ENCODE results near the gene SPRING1. TPM values are rescaled to one million over a fixed set of nuclear protein-coding genes. Genes with fewer than 3 reads are reported as not detected.

The SPRING1 gene, protein sequence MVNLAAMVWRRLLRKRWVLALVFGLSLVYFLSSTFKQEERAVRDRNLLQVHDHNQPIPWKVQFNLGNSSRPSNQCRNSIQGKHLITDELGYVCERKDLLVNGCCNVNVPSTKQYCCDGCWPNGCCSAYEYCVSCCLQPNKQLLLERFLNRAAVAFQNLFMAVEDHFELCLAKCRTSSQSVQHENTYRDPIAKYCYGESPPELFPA
- total RNA-seq (2014; rRNA removed; shearing (Covaris generic); ENCODE audit: low replicate concordance): 23.0 and 33.3 TPM in 2 replicates

GRCh38 chr12:116737774-116738657, at the start of gene SPRING1, which contains the start of gene RNFT2:
TSS of gene SPRING1 (minus strand) at chr12:116738069. CDS start at chr12:116737900, 169 bp downstream.
TSS of gene RNFT2 (plus strand) at chr12:116738315. CDS start at chr12:116740498, 2,183 bp downstream.
- Histone ChIP-seq H3K9me3 (ENCODE audit: low read length) (no peaks in the 10 kb centered on the region), H3K4me2 (ENCODE audit: low read depth, low read length, poor library complexity, severe bottlenecking) (peak within 1 kb of the TSS; percentile 84), H3K27ac (ENCODE audit: low read length) (peak within 1 kb of the TSS; percentile 36), H3K9ac (ENCODE audit: low read length) (peak within 1 kb of the TSS; percentile 78), H3K4me1 (ENCODE audit: low read length) (peaks cover 18% of the 10 kb centered on the region), H3K4me3 (ENCODE audit: low read length) (peak within 1 kb of the TSS; percentile 82), H3K36me3 (ENCODE audit: insufficient read depth, low read length) (peaks cover 8% of the 10 kb centered on the region; the same call in 1 of the 2 replicates), H3K79me2 (ENCODE audit: low read length) (peaks cover 55% of the 10 kb centered on the region), H2AFZ (ENCODE audit: low read length) (peak within 1 kb of the TSS; percentile 92), H3K27me3 (ENCODE audit: low read length) (no peaks in the 10 kb centered on the region), H4K20me1 (ENCODE audit: insufficient read depth, low read depth, low read length) (peaks cover 12% of the 10 kb centered on the region; the same call in 1 of the 2 replicates), H3K9me2 (replicated peaks; ENCODE audit: insufficient read depth, low read length) (no peaks in the 10 kb centered on the region)
- DNase-seq: peak; percentile 99

- no peaks in the 10 kb centered on the region for H3K9me3 ChIP-seq (ENCODE audit: low read length)
- no peaks in the 10 kb centered on the region for H3K36me3 ChIP-seq (ENCODE audit: insufficient read depth, low read length)
- H3K9me2 ChIP-seq (replicated peaks; ENCODE audit: insufficient read depth, low read length): no peaks in the 10 kb centered on the region
- no peak overlapping the region for H3K27ac ChIP-seq (ENCODE audit: low read length)
- no peaks in the 10 kb centered on the region for H4K20me1 ChIP-seq (ENCODE audit: insufficient read depth, low read depth, low read length)
- no peak overlapping the region for H3K4me2 ChIP-seq (ENCODE audit: low read depth, low read length, poor library complexity, severe bottlenecking)
- DNase-seq: peak; percentile 65
- H3K9ac ChIP-seq (ENCODE audit: low read length): no peak overlapping the region
- H3K4me3 ChIP-seq (ENCODE audit: low read length): no peak overlapping the region
- no peaks in the 10 kb centered on the region for H3K27me3 ChIP-seq (ENCODE audit: low read length)
- no peaks in the 10 kb centered on the region for H3K4me1 ChIP-seq (ENCODE audit: low read length)
- H3K79me2 ChIP-seq (ENCODE audit: low read length): no peaks in the 10 kb centered on the region
- no peak overlapping the region for H2AFZ ChIP-seq (ENCODE audit: low read length)
Measured at GRCh38 chr12:116784238-116784612, 46.4 kb upstream of the SPRING1 start.

DNA sequence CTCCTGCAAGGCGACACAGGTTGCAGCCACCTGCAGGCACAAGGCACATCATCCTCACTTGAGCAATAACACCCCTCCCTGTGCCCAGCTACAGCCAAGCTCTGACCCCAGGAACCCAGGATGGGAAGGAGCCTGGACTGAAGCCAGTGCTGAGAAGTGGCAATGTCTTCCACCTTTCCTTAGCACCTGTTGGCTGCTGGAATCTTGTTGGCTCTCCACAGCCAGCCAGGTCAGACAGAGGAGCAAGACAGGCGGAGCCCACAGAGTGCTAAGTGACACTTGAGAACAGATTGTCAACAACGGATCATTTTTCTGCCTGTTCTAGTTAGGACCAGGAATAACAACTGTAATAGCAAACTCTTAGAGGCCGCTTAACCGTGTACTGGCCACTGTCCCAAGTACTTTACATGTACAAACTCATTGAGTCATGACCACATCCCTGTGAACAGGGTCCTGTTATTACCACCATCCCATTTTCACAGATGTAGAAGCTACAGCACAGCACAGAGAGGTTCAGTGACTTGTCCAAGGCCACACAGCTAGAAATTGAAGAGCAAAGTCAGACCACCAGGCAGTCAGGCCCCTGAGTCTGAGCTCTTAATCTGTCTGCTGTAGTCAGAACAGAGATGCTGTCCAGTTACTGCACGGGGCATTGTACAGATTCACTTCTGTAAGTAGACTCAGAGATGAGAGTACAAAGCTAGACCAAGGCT, 45.8 kb upstream of the SPRING1 start:
- H3K79me2 ChIP-seq (ENCODE audit: low read length): no peaks in the 10 kb centered on the region
- H3K36me3 ChIP-seq (ENCODE audit: insufficient read depth, low read length): no peaks in the 10 kb centered on the region
- no peak overlapping the region for H3K27ac ChIP-seq (ENCODE audit: low read length)
- H4K20me1 ChIP-seq (ENCODE audit: insufficient read depth, low read depth, low read length): no peaks in the 10 kb centered on the region
- no peak overlapping the region for H3K4me2 ChIP-seq (ENCODE audit: low read depth, low read length, poor library complexity, severe bottlenecking)
- H3K9me3 ChIP-seq (ENCODE audit: low read length): no peaks in the 10 kb centered on the region
- no peak for DNase-seq
- H3K27me3 ChIP-seq (ENCODE audit: low read length): no peaks in the 10 kb centered on the region
- no peak overlapping the region for H3K9ac ChIP-seq (ENCODE audit: low read length)
- H3K4me3 ChIP-seq (ENCODE audit: low read length): no peak overlapping the region
- no peaks in the 10 kb centered on the region for H3K4me1 ChIP-seq (ENCODE audit: low read length)
- H3K9me2 ChIP-seq (replicated peaks; ENCODE audit: insufficient read depth, low read length): no peaks in the 10 kb centered on the region
- no peak overlapping the region for H2AFZ ChIP-seq (ENCODE audit: low read length)

DNA sequence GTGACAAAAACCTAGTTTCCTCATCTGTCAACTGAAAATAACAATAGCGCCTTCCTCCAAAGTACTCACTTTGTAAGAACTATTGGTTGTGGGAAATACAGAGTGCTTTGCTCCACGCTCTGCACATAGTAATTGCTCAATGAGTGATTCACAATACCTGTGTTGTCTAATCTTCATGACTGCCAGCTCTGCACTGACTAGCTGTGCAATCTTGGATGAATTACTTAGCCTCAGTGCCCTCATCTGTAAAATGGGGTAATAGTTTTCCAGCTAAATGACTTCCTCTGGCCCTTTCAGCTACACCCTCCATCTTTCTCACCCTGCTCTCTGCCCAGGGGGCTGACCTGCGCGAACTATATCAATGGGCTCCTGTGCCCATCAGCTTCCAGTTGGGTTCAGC, 43.1 kb upstream of the SPRING1 start:
- Histone ChIP-seq H3K4me1 (ENCODE audit: low read length) (no peaks in the 10 kb centered on the region), H3K9ac (ENCODE audit: low read length) (no peak overlapping the region), H3K9me3 (ENCODE audit: low read length) (no peaks in the 10 kb centered on the region), H3K4me2 (ENCODE audit: low read depth, low read length, poor library complexity, severe bottlenecking) (no peak overlapping the region), H3K4me3 (ENCODE audit: low read length) (no peak overlapping the region), H3K27ac (ENCODE audit: low read length) (no peak overlapping the region), H2AFZ (ENCODE audit: low read length) (no peak overlapping the region), H3K79me2 (ENCODE audit: low read length) (no peaks in the 10 kb centered on the region), H3K36me3 (ENCODE audit: insufficient read depth, low read length) (no peaks in the 10 kb centered on the region), H4K20me1 (ENCODE audit: insufficient read depth, low read depth, low read length) (no peaks in the 10 kb centered on the region), H3K9me2 (replicated peaks; ENCODE audit: insufficient read depth, low read length) (no peaks in the 10 kb centered on the region), H3K27me3 (ENCODE audit: low read length) (no peaks in the 10 kb centered on the region)
- no peak for DNase-seq

DNA sequence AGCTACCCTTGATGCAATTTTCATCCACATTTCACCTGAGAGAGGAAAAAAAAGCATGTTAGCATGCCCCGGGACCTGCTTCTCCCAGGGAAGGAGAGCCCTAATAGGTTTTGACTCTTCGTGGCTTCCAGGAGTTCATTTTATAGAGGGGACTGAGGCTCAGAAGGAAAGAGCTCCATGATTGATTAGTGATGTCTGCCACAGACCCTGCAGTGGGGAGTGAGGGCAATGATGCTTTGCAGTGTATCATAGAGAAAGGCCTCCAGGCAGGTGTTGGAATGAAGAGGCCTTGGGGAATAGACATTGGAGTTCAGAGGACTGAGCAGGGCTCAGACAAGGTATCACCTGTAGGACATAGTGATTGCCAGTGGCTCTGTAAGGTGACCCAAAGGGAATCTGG, 41.7 kb upstream of the SPRING1 start:
- Histone ChIP-seq H4K20me1 (ENCODE audit: insufficient read depth, low read depth, low read length) (no peaks in the 10 kb centered on the region), H3K9ac (ENCODE audit: low read length) (no peak overlapping the region), H3K27me3 (ENCODE audit: low read length) (no peaks in the 10 kb centered on the region), H3K9me3 (ENCODE audit: low read length) (no peaks in the 10 kb centered on the region), H3K4me1 (ENCODE audit: low read length) (no peaks in the 10 kb centered on the region), H3K4me2 (ENCODE audit: low read depth, low read length, poor library complexity, severe bottlenecking) (no peak overlapping the region), H3K4me3 (ENCODE audit: low read length) (no peak overlapping the region), H3K27ac (ENCODE audit: low read length) (no peak overlapping the region), H3K9me2 (replicated peaks; ENCODE audit: insufficient read depth, low read length) (no peaks in the 10 kb centered on the region), H3K79me2 (ENCODE audit: low read length) (no peaks in the 10 kb centered on the region), H2AFZ (ENCODE audit: low read length) (no peak overlapping the region), H3K36me3 (ENCODE audit: insufficient read depth, low read length) (no peaks in the 10 kb centered on the region)
- DNase-seq: no peak

DNA sequence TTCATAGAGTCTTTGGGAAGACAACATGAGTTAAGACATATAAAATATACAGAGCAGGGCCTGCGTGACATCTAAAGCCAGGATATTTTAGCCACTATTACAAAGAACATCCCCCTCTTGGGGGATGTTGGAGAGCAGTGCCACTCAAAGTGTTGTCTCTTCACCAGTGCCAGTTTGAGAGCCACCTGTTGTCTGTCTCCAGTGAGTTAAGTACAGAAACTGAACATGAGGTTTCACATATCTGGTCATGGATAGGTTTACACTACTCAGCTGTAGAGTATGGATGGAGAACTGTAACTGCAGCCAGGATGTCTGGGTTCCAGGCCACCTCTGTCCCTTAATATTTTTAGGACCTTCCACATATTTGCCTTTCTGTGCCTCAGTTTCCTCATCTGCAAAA, 39.4 kb upstream of the SPRING1 start:
- Histone ChIP-seq H3K9me2 (replicated peaks; ENCODE audit: insufficient read depth, low read length) (no peaks in the 10 kb centered on the region), H3K79me2 (ENCODE audit: low read length) (no peaks in the 10 kb centered on the region), H2AFZ (ENCODE audit: low read length) (no peak overlapping the region), H3K4me2 (ENCODE audit: low read depth, low read length, poor library complexity, severe bottlenecking) (no peak overlapping the region), H4K20me1 (ENCODE audit: insufficient read depth, low read depth, low read length) (no peaks in the 10 kb centered on the region), H3K27ac (ENCODE audit: low read length) (no peak overlapping the region), H3K27me3 (ENCODE audit: low read length) (no peaks in the 10 kb centered on the region), H3K4me1 (ENCODE audit: low read length) (no peaks in the 10 kb centered on the region), H3K9ac (ENCODE audit: low read length) (no peak overlapping the region), H3K4me3 (ENCODE audit: low read length) (no peak overlapping the region), H3K36me3 (ENCODE audit: insufficient read depth, low read length) (0 out of 2 replicates have a peak, but pooled peaks cover 4% of the 10 kb centered on the region), H3K9me3 (ENCODE audit: low read length) (no peaks in the 10 kb centered on the region)
- DNase-seq: no peak

- Histone ChIP-seq H3K27me3 (ENCODE audit: low read length) (no peaks in the 10 kb centered on the region), H3K36me3 (ENCODE audit: insufficient read depth, low read length) (0 out of 2 replicates have a peak, but pooled peaks cover 4% of the 10 kb centered on the region)
- DNase-seq: no peak
Measured at GRCh38 chr12:116774020-116774419, 36.2 kb upstream of the SPRING1 start.

DNA sequence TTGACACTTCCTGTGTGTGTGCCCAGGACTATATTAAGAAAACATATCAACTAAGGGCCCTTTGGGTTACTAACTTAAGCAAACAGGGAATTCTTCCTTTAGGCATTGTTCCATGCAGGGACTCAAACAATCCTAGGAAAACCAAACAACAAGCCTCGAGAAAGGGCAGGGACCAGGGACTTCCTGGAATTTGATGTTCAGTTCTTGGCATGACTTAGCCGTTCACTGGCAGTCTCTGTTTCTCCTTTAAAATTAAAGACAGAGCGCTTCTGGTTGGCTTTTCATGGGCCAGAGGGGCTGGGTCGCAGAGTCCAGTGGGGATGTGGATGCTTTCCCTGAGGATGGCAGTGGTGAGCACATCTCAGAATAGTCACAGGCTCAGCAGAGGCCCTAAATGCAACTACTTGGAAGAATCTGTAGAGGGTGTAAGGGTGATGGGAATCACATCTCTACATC, 35.4 kb upstream of the SPRING1 start:
- H3K4me3 ChIP-seq (ENCODE audit: low read length): no peak overlapping the region
- no peak for DNase-seq
- H3K27ac ChIP-seq (ENCODE audit: low read length): no peak overlapping the region

More at GRCh38 chr12:116774020-116774419, 36.2 kb upstream of the SPRING1 start:
- no peak overlapping the region for H2AFZ ChIP-seq (ENCODE audit: low read length)
- no peaks in the 10 kb centered on the region for H4K20me1 ChIP-seq (ENCODE audit: insufficient read depth, low read depth, low read length)
- H3K27ac ChIP-seq (ENCODE audit: low read length): no peak overlapping the region
- no peaks in the 10 kb centered on the region for H3K79me2 ChIP-seq (ENCODE audit: low read length)
- no peaks in the 10 kb centered on the region for H3K9me3 ChIP-seq (ENCODE audit: low read length)
- H3K4me2 ChIP-seq (ENCODE audit: low read depth, low read length, poor library complexity, severe bottlenecking): no peak overlapping the region
- no peaks in the 10 kb centered on the region for H3K9me2 ChIP-seq (replicated peaks; ENCODE audit: insufficient read depth, low read length)
- H3K4me1 ChIP-seq (ENCODE audit: low read length): no peaks in the 10 kb centered on the region
- H3K4me3 ChIP-seq (ENCODE audit: low read length): no peak overlapping the region
- no peak overlapping the region for H3K9ac ChIP-seq (ENCODE audit: low read length)

More for the DNA sequence above, 35.4 kb upstream of the SPRING1 start:
- H3K4me1 ChIP-seq (ENCODE audit: low read length): no peaks in the 10 kb centered on the region
- H3K4me2 ChIP-seq (ENCODE audit: low read depth, low read length, poor library complexity, severe bottlenecking): no peak overlapping the region
- 0 out of 2 replicates have a peak, but pooled peaks cover 4% of the 10 kb centered on the region for H3K36me3 ChIP-seq (ENCODE audit: insufficient read depth, low read length)
- H3K9me2 ChIP-seq (replicated peaks; ENCODE audit: insufficient read depth, low read length): no peaks in the 10 kb centered on the region
- H4K20me1 ChIP-seq (ENCODE audit: insufficient read depth, low read depth, low read length): no peaks in the 10 kb centered on the region
- H2AFZ ChIP-seq (ENCODE audit: low read length): no peak overlapping the region
- H3K9me3 ChIP-seq (ENCODE audit: low read length): no peaks in the 10 kb centered on the region
- H3K9ac ChIP-seq (ENCODE audit: low read length): no peak overlapping the region
- no peaks in the 10 kb centered on the region for H3K27me3 ChIP-seq (ENCODE audit: low read length)
- H3K79me2 ChIP-seq (ENCODE audit: low read length): no peaks in the 10 kb centered on the region

All from Karpas-422 (cell line).